Kidney (tissue), 14 donors: ENCODE measurements around the gene HK1. TPM values are rescaled to one million over a fixed set of nuclear protein-coding genes. Genes with fewer than 3 reads are reported as not detected.

Experiments
- DNase-seq, 5 donors: peaks; one replicate each; pipeline ENCODE4 v3.0.0-alpha.2; 2013 to 2020
- FAIRE-seq: peaks from 2 replicates; lab custom pipeline; 2012; peaks lifted over from hg19 to GRCh38; lab: Jason Lieb, UNC
- H3K27ac ChIP-seq, 2 donors: one replicate each; pipeline ENCODE4 v1.7.0; 2013; ENCODE audit warnings: low read depth in 2 of 2, low read length in 2 of 2, inconsistent platforms in 1 of 2
- H3K27me3 ChIP-seq: one replicate; pipeline ENCODE4 v1.7.1; 2013; ENCODE audit warnings: low read length, inconsistent platforms; ENCODE audit not compliant: control insufficient read depth, insufficient read depth
- H3K36me3 ChIP-seq, 3 donors: one replicate each; pipeline versions ENCODE4 v1.7.0 to v1.7.1; 2013; ENCODE audit warnings: low read length in 3 of 3, control low read depth in 1 of 3, inconsistent platforms in 1 of 3; ENCODE audit not compliant: insufficient read depth in 3 of 3, control insufficient read depth in 2 of 3
- H3K4me1 ChIP-seq, 3 donors: one replicate each; pipeline versions ENCODE4 v1.7.0 to v1.7.1; 2013; ENCODE audit warnings: low read length in 3 of 3, inconsistent platforms in 1 of 3, low read depth in 1 of 3; ENCODE audit not compliant: control insufficient read depth in 2 of 3, insufficient read depth in 2 of 3
- H3K4me3 ChIP-seq, 3 donors: one replicate each; pipeline versions ENCODE4 v1.7.0 to v1.8.1; 2013; ENCODE audit warnings: low read length in 3 of 3, control low read depth in 1 of 3, inconsistent platforms in 1 of 3
- H3K9ac ChIP-seq, 3 donors: one replicate each; pipeline versions ENCODE4 v1.7.0 to v1.7.1; 2013; ENCODE audit warnings: low read length in 3 of 3, control low read depth in 1 of 3, inconsistent platforms in 1 of 3
- H3K9me3 ChIP-seq, 3 donors: one replicate each; pipeline versions ENCODE4 v1.7.0 to v1.7.1; 2013; ENCODE audit warnings: low read length in 3 of 3, control low read depth in 1 of 3, inconsistent platforms in 1 of 3; ENCODE audit not compliant: control insufficient read depth in 2 of 3, insufficient read depth in 1 of 3
- intact Hi-C: fragments of 100-400 bp; cut with DNase I; formaldehyde crosslinking; loops from one replicate; pipeline ENCODE4 v1.11.1; 2022
- polyA plus RNA-seq: library from polyadenylated mRNA; stranded (reverse); fragments of 350-450 nt; fragmentation: Illumina TruSeq; extraction: RNeasy Lipid Tissue Mini Kit (QIAGEN cat#74804); gene quantifications from one replicate; pipeline ENCODE4 v1.2.3, GENCODE V29; 2014; ENCODE audit warnings: low read depth, low replicate concordance; ENCODE audit not compliant: insufficient read depth
- total RNA-seq: library from RNA; stranded (reverse); fragmentation: NEBNext Ultra II Directional; extraction: Animal tissue kit (Norgen Biotek cat#: 25700); gene quantifications from one replicate; pipeline ENCODE4 v1.2.1, GENCODE V29; 2021
- TF ChIP-seq, protein P1 (sequence below): IDR thresholded peaks from 3 replicates; pipeline ENCODE4 v1.5.1; 2012; ENCODE audit warnings: mild to moderate bottlenecking, moderate library complexity, borderline replicate concordance; ENCODE audit not compliant: insufficient read depth; ENCODE audit errors: extremely low read depth
- donor health status: control.
- donor health status: control.
- donor health status: control.
- donor health status: control.
- donor health status: control.
- donor health status: DM: yes; HTN: yes; CAD: no.
- donor health status: Normal renal cell carcinoma (clear cell type).

The HK1 gene
- total and polyA plus RNA-seq, 2 donors from 2014 or later, result 35.9 to 84.9 TPM

DNA sequence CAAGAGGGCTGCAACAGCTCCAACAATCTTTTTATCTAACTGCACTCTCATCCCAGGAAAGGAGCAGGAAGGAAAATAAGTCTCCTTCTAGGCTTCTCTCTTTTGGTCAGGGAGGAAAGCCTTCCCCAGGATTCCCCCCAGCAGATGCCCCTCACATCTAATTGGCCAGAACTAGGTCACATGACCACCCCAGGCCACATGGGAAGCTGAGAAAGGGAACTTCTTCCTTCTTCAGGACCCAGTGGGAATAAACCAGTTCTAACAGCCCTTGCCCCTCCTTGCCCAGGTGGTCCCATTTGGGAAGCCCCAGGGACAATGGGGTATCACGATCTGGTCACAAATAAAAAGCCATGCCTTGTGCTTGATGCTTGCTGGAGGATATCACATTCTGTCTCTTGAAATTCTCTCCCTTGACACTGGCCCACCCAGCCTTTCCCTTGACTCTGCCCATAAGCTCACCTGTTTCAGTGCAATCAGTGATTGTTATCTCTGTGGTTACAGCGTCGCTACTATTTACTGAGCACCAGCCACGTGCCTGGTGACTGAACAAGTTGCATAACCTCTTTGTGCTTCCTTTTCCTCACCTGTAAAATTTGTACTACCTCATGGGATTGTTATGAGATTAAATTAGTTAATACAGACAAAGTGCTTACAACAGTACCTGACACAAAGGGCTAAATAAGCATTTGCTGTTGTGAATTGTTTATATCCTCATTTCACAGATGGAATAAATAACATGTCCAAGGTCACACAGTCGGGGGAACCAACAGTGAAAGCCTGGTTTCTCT lies 147.4 kb downstream of the HK1 start:
- TF ChIP-seq, protein P1, sequence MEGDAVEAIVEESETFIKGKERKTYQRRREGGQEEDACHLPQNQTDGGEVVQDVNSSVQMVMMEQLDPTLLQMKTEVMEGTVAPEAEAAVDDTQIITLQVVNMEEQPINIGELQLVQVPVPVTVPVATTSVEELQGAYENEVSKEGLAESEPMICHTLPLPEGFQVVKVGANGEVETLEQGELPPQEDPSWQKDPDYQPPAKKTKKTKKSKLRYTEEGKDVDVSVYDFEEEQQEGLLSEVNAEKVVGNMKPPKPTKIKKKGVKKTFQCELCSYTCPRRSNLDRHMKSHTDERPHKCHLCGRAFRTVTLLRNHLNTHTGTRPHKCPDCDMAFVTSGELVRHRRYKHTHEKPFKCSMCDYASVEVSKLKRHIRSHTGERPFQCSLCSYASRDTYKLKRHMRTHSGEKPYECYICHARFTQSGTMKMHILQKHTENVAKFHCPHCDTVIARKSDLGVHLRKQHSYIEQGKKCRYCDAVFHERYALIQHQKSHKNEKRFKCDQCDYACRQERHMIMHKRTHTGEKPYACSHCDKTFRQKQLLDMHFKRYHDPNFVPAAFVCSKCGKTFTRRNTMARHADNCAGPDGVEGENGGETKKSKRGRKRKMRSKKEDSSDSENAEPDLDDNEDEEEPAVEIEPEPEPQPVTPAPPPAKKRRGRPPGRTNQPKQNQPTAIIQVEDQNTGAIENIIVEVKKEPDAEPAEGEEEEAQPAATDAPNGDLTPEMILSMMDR, result no peak
- intact Hi-C loops, result loop anchor here (5.0 kb wide), 1 partner anchor 82 kb away; no protein-coding TSS in a partner anchor

DNA sequence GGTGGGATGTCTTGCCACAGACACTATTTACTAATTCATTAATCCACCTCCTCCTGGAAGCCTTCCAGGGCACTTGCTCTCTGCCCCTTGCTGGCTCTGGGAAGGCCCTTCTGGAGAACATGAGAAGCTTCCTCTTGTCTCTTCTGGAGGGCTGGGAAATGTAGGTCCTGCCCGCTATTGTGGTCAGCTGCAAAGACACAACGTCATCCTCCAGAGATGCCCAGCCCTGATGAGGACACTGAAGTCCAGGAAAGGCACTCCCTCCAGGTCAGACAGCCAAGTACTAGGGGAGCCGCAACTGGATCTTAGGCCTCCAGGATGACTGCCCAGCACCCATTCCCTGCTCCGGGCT lies 148.1 kb downstream of the HK1 start:
- H3K4me3 ChIP-seq, result no peak overlapping the region
- H3K36me3 ChIP-seq, result no peaks in the 10 kb centered on the region
- intact Hi-C loops, result loop anchor here (5.0 kb wide), 1 partner anchor 81 kb away; no protein-coding TSS in a partner anchor
- peak overlapping the region; percentile 18 to 63 for H3K27ac ChIP-seq
- no peaks in the 10 kb centered on the region for H3K27me3 ChIP-seq
- no peak overlapping the region for H3K9ac ChIP-seq
- peaks cover 0 to 6% (median 0%) of the 10 kb centered on the region in 3 donors for H3K4me1 ChIP-seq
- no peak for FAIRE-seq
- no peak for DNase-seq
- TF ChIP-seq, protein P1, result no peak
- H3K9me3 ChIP-seq, result no peaks in the 10 kb centered on the region

More for the DNA sequence above, 147.4 kb downstream of the HK1 start:
- peaks cover 0 to 6% (median 0%) of the 10 kb centered on the region in 3 donors for H3K4me1 ChIP-seq
- H3K36me3 ChIP-seq, result no peaks in the 10 kb centered on the region
- no peaks in the 10 kb centered on the region for H3K9me3 ChIP-seq
- H3K27me3 ChIP-seq, result no peaks in the 10 kb centered on the region
- no peak overlapping the region for H3K4me3 ChIP-seq
- DNase-seq (no peak), FAIRE-seq (no peak)
- H3K9ac ChIP-seq, result no peak overlapping the region
- H3K27ac ChIP-seq, result peak overlapping the region in 1 of 2 donors; percentile 38

DNA sequence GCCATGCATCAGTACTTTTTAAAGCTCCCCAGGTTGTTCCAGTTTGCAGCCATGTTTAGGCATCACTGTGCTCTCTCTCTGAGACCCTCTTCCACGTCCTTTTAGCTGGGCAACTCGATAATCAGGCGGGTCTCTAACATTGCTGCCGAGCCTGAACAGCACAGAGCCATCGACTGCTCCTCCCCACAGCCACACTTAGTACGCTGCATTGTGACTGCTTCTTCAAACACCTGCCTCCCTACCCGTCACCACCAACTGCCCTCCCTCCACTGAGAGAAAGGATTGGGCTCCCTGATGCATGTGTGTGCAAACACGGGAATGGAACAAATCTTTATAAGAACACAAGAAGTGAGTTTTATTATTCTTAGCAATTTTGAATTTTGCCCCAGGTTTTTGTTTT lies 149.9 kb downstream of the HK1 start:
- DNase-seq, result no peak

More for the DNA sequence above, 149.9 kb downstream of the HK1 start:
- no peak for FAIRE-seq
- H3K36me3 ChIP-seq, result no peaks in the 10 kb centered on the region
- H3K27me3 ChIP-seq, result no peaks in the 10 kb centered on the region
- no peak overlapping the region for H3K27ac ChIP-seq
- TF ChIP-seq, protein P1, result no peak
- intact Hi-C loops, result loop anchor here (5.0 kb wide), 1 partner anchor 79 kb away; no protein-coding TSS in a partner anchor
- no peaks in the 10 kb centered on the region for H3K9me3 ChIP-seq
- no peak overlapping the region for H3K9ac ChIP-seq
- H3K4me1 ChIP-seq, result peaks cover 0 to 6% (median 0%) of the 10 kb centered on the region in 3 donors
- no peak overlapping the region for H3K4me3 ChIP-seq
